HL-60 (cell line): Measurements from ENCODE around the gene ELP2.

ENCODE experiments used
- CTCF ChIP-seq: IDR thresholded peaks from one replicate; pipeline ENCODE4 v1.5.1; 2011; ENCODE audit warnings: low read length, control low read depth, inconsistent platforms; ENCODE audit not compliant: insufficient read depth
- GABPA ChIP-seq: IDR thresholded peaks from 2 replicates; pipeline ENCODE4 v1.6.1; 2012; ENCODE audit warnings: low read depth
- POLR2AphosphoS5 ChIP-seq: IDR thresholded peaks from 2 replicates; pipeline ENCODE4 v1.6.1; 2012; ENCODE audit warnings: low read depth
- REST ChIP-seq: IDR thresholded peaks from 2 replicates; pipeline ENCODE4 v1.6.1; 2012; ENCODE audit warnings: low read depth; ENCODE audit not compliant: insufficient replicate concordance
- SPI1 ChIP-seq: IDR thresholded peaks from 2 replicates; pipeline ENCODE4 v1.6.1; 2012; ENCODE audit warnings: low read depth, mild to moderate bottlenecking, borderline replicate concordance

- peak; percentile 24 for TF ChIP-seq REST
- peak; percentile 87 for TF ChIP-seq GABPA
- TF ChIP-seq CTCF: no peak
- TF ChIP-seq POLR2AphosphoS5: peak; percentile 93
- TF ChIP-seq SPI1: peak; percentile 94
Observed at GRCh38 chr18:36129300-36130038, at the start of gene ELP2, which contains the start of gene SLC39A6.
